Thyroid gland (tissue), 4 donors: ENCODE data around the gene WEE1.

Experiments
- CTCF ChIP-seq, 6 experiments: fragments of 200-600 bp in 3 of 6; fragments of 450-650 bp in 3 of 6; sonication (generic) in 3 of 6; IDR thresholded peaks; one replicate each; pipeline ENCODE4 v1.5.1; 2016 to 2019; ENCODE audit warnings: antibody characterized with exemption in 6 of 6, mild to moderate bottlenecking in 2 of 6, inconsistent platforms in 1 of 6, moderate library complexity in 1 of 6
- POLR2A ChIP-seq, 2 donors: fragments of 450-650 bp; IDR thresholded peaks; one replicate each; pipeline ENCODE4 v1.6.1; 2017; ENCODE audit warnings: antibody characterized with exemption in 2 of 2, mild to moderate bottlenecking in 2 of 2, moderate library complexity in 1 of 2

- TF ChIP-seq CTCF (IDR thresholded peaks at IDR 0.05) (no peak), POLR2A (IDR thresholded peaks at IDR 0.05) (no peak)
These were observed 2.3 kb upstream of the WEE1 start for GRCh38 chr11:9571071-9571762.
